Mesothelial cell of epicardium (in vitro differentiated cells): ENCODE results near the gene TNFRSF4. TPM values are rescaled to one million over a fixed set of nuclear protein-coding genes. Genes with fewer than 3 reads are reported as not detected.

ENCODE experiments used
- DNase-seq, 2 experiments: peaks; one replicate each; pipeline ENCODE4 v3.0.0; 2021; ENCODE audit warnings: low spot score in 2 of 2; ENCODE audit not compliant: unreplicated experiment in 2 of 2
- H3K27ac Mint-ChIP-seq: 2 replicates; pipeline ENCODE4 v1.8.0; 2021; ENCODE audit warnings: mixed read lengths
- H3K27me3 Mint-ChIP-seq: 2 replicates; pipeline ENCODE4 v1.8.0; 2021; ENCODE audit warnings: low read depth, mixed read lengths
- H3K36me3 Mint-ChIP-seq: 2 replicates; pipeline ENCODE4 v1.8.0; 2021; ENCODE audit warnings: mixed read lengths
- H3K4me1 Mint-ChIP-seq: 2 replicates; pipeline ENCODE4 v1.8.0; 2021; ENCODE audit warnings: mixed read lengths
- H3K4me3 Mint-ChIP-seq: 2 replicates; pipeline ENCODE4 v1.8.0; 2021; ENCODE audit warnings: mild to moderate bottlenecking, moderate library complexity, mixed read lengths
- H3K9me3 Mint-ChIP-seq: 2 replicates; pipeline ENCODE4 v1.8.0; 2021; ENCODE audit warnings: mixed read lengths
- total RNA-seq: library from RNA; stranded (reverse); gene quantifications from 3 replicates; pipeline ENCODE4 v1.2.1, GENCODE V29; 2021
- TF ChIP-seq, protein P1 (sequence below): fragments of 200-600 bp; sonication (generic); IDR thresholded peaks from one replicate; pipeline ENCODE4 v1.5.0; 2021; ENCODE audit warnings: antibody characterized with exemption; ENCODE audit not compliant: unreplicated experiment

Gene TNFRSF4
- total RNA-seq, 1 donor from 2014 or later: 0.34 TPM

GRCh38 chr1:1165485-1165884 is 48.5 kb downstream of the TNFRSF4 start:
- H3K27me3 Mint-ChIP-seq: peaks cover 5% of the 10 kb centered on the region
- TF ChIP-seq, protein P1, sequence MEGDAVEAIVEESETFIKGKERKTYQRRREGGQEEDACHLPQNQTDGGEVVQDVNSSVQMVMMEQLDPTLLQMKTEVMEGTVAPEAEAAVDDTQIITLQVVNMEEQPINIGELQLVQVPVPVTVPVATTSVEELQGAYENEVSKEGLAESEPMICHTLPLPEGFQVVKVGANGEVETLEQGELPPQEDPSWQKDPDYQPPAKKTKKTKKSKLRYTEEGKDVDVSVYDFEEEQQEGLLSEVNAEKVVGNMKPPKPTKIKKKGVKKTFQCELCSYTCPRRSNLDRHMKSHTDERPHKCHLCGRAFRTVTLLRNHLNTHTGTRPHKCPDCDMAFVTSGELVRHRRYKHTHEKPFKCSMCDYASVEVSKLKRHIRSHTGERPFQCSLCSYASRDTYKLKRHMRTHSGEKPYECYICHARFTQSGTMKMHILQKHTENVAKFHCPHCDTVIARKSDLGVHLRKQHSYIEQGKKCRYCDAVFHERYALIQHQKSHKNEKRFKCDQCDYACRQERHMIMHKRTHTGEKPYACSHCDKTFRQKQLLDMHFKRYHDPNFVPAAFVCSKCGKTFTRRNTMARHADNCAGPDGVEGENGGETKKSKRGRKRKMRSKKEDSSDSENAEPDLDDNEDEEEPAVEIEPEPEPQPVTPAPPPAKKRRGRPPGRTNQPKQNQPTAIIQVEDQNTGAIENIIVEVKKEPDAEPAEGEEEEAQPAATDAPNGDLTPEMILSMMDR: no peak
- no peaks in the 10 kb centered on the region for H3K36me3 Mint-ChIP-seq
- no peaks in the 10 kb centered on the region for H3K9me3 Mint-ChIP-seq
- H3K4me1 Mint-ChIP-seq: peaks cover 20% of the 10 kb centered on the region
- DNase-seq: no peak
- no peak overlapping the region for H3K27ac Mint-ChIP-seq
- peak overlapping the region; percentile 6 for H3K4me3 Mint-ChIP-seq

DNA sequence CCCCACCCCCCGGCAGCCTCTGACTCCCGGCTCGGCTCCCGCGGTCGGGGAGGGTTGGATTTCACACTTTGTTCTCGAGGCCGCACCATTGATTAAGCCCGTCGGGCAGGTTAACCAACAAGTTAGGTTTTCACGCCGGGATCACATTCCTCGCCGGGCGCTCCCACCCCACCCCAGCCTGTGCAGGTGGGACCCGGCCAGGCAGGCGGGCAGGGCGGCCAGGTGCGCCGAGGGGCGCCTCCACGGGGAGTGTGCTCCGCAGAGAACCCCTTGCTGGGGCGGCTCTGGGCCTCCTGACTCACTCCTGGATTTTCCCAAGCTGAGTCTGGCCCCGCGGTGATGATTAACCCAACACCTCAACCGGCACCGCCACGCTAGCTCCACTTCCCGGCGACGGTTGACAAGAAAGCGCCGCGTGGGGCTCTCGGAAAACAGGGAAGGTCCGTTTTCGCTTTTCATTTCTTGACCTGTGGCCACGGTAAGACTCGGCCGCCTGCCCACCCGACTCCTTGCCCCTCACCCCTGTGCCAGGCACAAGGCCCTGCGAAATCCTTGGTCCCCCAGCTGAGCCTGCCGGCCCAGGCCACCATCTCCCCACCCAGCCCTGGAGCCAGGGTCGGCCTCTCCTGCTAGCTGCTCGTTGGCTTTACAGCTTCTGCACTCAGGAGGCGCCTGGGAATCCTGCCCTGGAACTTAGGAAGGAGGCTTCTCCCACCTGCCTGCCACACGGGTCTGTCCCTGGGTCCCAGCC is 49.1 kb downstream of the TNFRSF4 start:
- TF ChIP-seq, protein P1: no peak
- peak overlapping the region; percentile 54 for H3K4me3 Mint-ChIP-seq
- no peak overlapping the region for H3K27ac Mint-ChIP-seq

DNA sequence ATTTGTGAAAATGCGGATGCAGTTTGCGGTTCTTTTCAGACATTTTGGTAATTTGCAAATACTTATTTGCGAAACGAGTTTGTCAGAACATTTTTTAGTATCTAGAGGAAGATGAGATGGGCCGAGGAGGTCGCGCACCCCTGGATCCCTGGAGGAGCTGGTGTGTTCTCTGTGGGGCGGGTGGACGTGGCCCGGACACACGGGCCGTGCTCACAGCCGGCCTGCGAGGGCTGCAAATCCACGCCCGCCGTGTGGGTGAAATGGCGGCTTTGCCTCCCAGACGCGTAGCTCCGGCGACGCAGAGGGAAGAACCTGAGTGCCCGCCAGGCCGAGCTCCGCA is 49.6 kb downstream of the TNFRSF4 start:
- no peak for DNase-seq
- Mint-ChIP-seq H3K4me1 (peaks cover 15% of the 10 kb centered on the region), H3K4me3 (peak overlapping the region; percentile 54), H3K27ac (peak overlapping the region; percentile 44), H3K27me3 (peaks cover 5% of the 10 kb centered on the region), H3K36me3 (no peaks in the 10 kb centered on the region), H3K9me3 (no peaks in the 10 kb centered on the region)
- TF ChIP-seq, protein P1: no peak

More for the DNA sequence above, 49.1 kb downstream of the TNFRSF4 start:
- no peak for DNase-seq
- no peaks in the 10 kb centered on the region for H3K36me3 Mint-ChIP-seq
- H3K4me1 Mint-ChIP-seq: peaks cover 16% of the 10 kb centered on the region
- no peaks in the 10 kb centered on the region for H3K9me3 Mint-ChIP-seq
- peaks cover 5% of the 10 kb centered on the region for H3K27me3 Mint-ChIP-seq

- H3K27me3 Mint-ChIP-seq: peaks cover 5% of the 10 kb centered on the region
- TF ChIP-seq, protein P1: no peak
- peak overlapping the region; percentile 44 for H3K27ac Mint-ChIP-seq
- H3K4me1 Mint-ChIP-seq: peaks cover 18% of the 10 kb centered on the region
- H3K4me3 Mint-ChIP-seq: peak overlapping the region; percentile 54
- no peaks in the 10 kb centered on the region for H3K9me3 Mint-ChIP-seq
- DNase-seq: no peak
- H3K36me3 Mint-ChIP-seq: no peaks in the 10 kb centered on the region
Observed at GRCh38 chr1:1163538-1164070, 50.3 kb downstream of the TNFRSF4 start.

GRCh38 chr1:1162597-1163537 is 51.1 kb downstream of the TNFRSF4 start:
- Mint-ChIP-seq H3K4me1 (peaks cover 18% of the 10 kb centered on the region), H3K4me3 (peak overlapping the region; percentile 58), H3K36me3 (no peaks in the 10 kb centered on the region), H3K27me3 (peaks cover 5% of the 10 kb centered on the region), H3K27ac (peak overlapping the region; percentile 53), H3K9me3 (no peaks in the 10 kb centered on the region)
- TF ChIP-seq, protein P1: no peak
- DNase-seq: no peak
